Loucy (cell line): Measurements from ENCODE around the gene GALNT7.
A peak's percentile ranks its signal among the peaks of the same experiment; 100 is the strongest.

Experiments
- H2AFZ ChIP-seq: fragments of 200-600 bp; sonication (generic); 2 replicates; pipeline ENCODE4 v1.6.0; 2016; ENCODE audit warnings: antibody characterized with exemption, mild to moderate bottlenecking, low read length, moderate library complexity
- H3F3A ChIP-seq: fragments of 200-600 bp; 2 replicates; pipeline ENCODE4 v1.6.0; 2016; ENCODE audit warnings: antibody characterized with exemption, low read depth, mild to moderate bottlenecking
- H3K27me3 ChIP-seq: fragments of 200-600 bp; sonication (generic); 2 replicates; pipeline ENCODE4 v1.6.1; 2014; ENCODE audit warnings: low read length, mild to moderate bottlenecking; ENCODE audit not compliant: insufficient read depth, poor library complexity, severe bottlenecking
- H3K36me3 ChIP-seq: fragments of 200-600 bp; sonication (generic); 2 replicates; pipeline ENCODE4 v1.6.1; 2016; ENCODE audit warnings: low read length; ENCODE audit not compliant: insufficient read depth
- H3K4me1 ChIP-seq: fragments of 200-600 bp; sonication (generic); 2 replicates; pipeline ENCODE4 v1.5.1; 2014; ENCODE audit warnings: low read length, mild to moderate bottlenecking; ENCODE audit not compliant: insufficient read depth, poor library complexity, severe bottlenecking
- H3K4me2 ChIP-seq: fragments of 200-600 bp; sonication (generic); 2 replicates; pipeline ENCODE4 v1.6.0; 2014; ENCODE audit warnings: antibody characterized with exemption, low read length, low read depth, mild to moderate bottlenecking; ENCODE audit not compliant: poor library complexity, severe bottlenecking
- H3K4me3 ChIP-seq: fragments of 200-600 bp; sonication (generic); 2 replicates; pipeline ENCODE4 v1.5.1; 2014; ENCODE audit warnings: low read length, mild to moderate bottlenecking, mixed read lengths; ENCODE audit not compliant: poor library complexity, severe bottlenecking
- H3K79me2 ChIP-seq: fragments of 200-600 bp; sonication (generic); 2 replicates; pipeline ENCODE4 v1.6.1; 2014; ENCODE audit warnings: low read length; ENCODE audit not compliant: insufficient read depth
- H3K9ac ChIP-seq: fragments of 200-600 bp; sonication (generic); 2 replicates; pipeline ENCODE4 v1.6.0; 2014; ENCODE audit warnings: mild to moderate bottlenecking, low read depth, low read length, moderate library complexity; ENCODE audit not compliant: poor library complexity, severe bottlenecking
- H3K9me2 ChIP-seq: fragments of 200-600 bp; sonication (generic); replicated peaks from 2 replicates; pipeline ENCODE4 v1.6.1; 2016; ENCODE audit warnings: low read depth, low read length, mixed read lengths
- H3K9me3 ChIP-seq: fragments of 200-600 bp; sonication (generic); 2 replicates; pipeline ENCODE4 v1.6.1; 2014; ENCODE audit warnings: mild to moderate bottlenecking, antibody characterized with exemption, low read length, low read depth; ENCODE audit not compliant: insufficient read depth
- H4K20me1 ChIP-seq: fragments of 200-600 bp; sonication (generic); 2 replicates; pipeline ENCODE4 v1.6.0; 2014; ENCODE audit warnings: antibody characterized with exemption, low read length, mild to moderate bottlenecking; ENCODE audit not compliant: insufficient read depth, poor library complexity, severe bottlenecking
- CTCF ChIP-seq: fragments of 200-600 bp; sonication (generic); conservative IDR thresholded peaks from 2 replicates; pipeline ENCODE4 v1.5.1; 2014; ENCODE audit warnings: mild to moderate bottlenecking, antibody characterized with exemption, low read length
- EZH2phosphoT487 ChIP-seq: fragments of 200-600 bp; IDR thresholded peaks from 2 replicates; pipeline ENCODE4 v1.6.1; 2018; ENCODE audit warnings: antibody characterized with exemption, mild to moderate bottlenecking, moderate library complexity, borderline replicate concordance

Gene GALNT7

GRCh38 chr4:173226401-173226888, 57.8 kb downstream of the GALNT7 start:
- H3F3A ChIP-seq, result peaks cover 8% of the 10 kb centered on the region
- H3K27me3 ChIP-seq, result no peaks in the 10 kb centered on the region
- peaks cover 60% of the 10 kb centered on the region for H4K20me1 ChIP-seq
- H3K4me2 ChIP-seq, result no peak overlapping the region
- H3K9me3 ChIP-seq, result no peaks in the 10 kb centered on the region
- H3K9me2 ChIP-seq, result no peaks in the 10 kb centered on the region
- no peak for TF ChIP-seq EZH2phosphoT487
- TF ChIP-seq CTCF, result no peak
- H2AFZ ChIP-seq, result no peak overlapping the region
- no peak overlapping the region for H3K9ac ChIP-seq
- H3K79me2 ChIP-seq, result peaks cover 95% of the 10 kb centered on the region
- H3K4me3 ChIP-seq, result no peak overlapping the region
- H3K36me3 ChIP-seq, result peaks cover 9% of the 10 kb centered on the region; the same call in 1 of the 2 replicates
- H3K4me1 ChIP-seq, result peaks cover 44% of the 10 kb centered on the region

GRCh38 chr4:173227756-173228155, 59.1 kb downstream of the GALNT7 start:
- Histone ChIP-seq H3K4me2 (no peak overlapping the region), H2AFZ (no peak overlapping the region), H3K9ac (no peak overlapping the region), H3K9me2 (no peaks in the 10 kb centered on the region), H3K9me3 (no peaks in the 10 kb centered on the region), H3K27me3 (no peaks in the 10 kb centered on the region), H3F3A (peaks cover 8% of the 10 kb centered on the region), H3K4me3 (no peak overlapping the region), H3K4me1 (peaks cover 45% of the 10 kb centered on the region), H4K20me1 (peaks cover 59% of the 10 kb centered on the region), H3K79me2 (peaks cover 95% of the 10 kb centered on the region), H3K36me3 (peaks cover 13% of the 10 kb centered on the region; the same call in 1 of the 2 replicates)
- TF ChIP-seq EZH2phosphoT487, result no peak
- TF ChIP-seq CTCF, result no peak

GRCh38 chr4:173230062-173230461, 61.5 kb downstream of the GALNT7 start:
- peak overlapping the region; percentile 38 for H3K4me3 ChIP-seq
- H3K9me2 ChIP-seq, result no peaks in the 10 kb centered on the region
- no peak for TF ChIP-seq CTCF
- TF ChIP-seq EZH2phosphoT487, result no peak
- H3K36me3 ChIP-seq, result peaks cover 22% of the 10 kb centered on the region; the same call in 1 of the 2 replicates
- no peak overlapping the region for H2AFZ ChIP-seq
- peak overlapping the region; percentile 72 for H3K4me2 ChIP-seq
- H3K9ac ChIP-seq, result peak overlapping the region; percentile 43
- H3K9me3 ChIP-seq, result no peaks in the 10 kb centered on the region
- peaks cover 43% of the 10 kb centered on the region for H4K20me1 ChIP-seq
- H3K4me1 ChIP-seq, result peaks cover 42% of the 10 kb centered on the region
- peaks cover 98% of the 10 kb centered on the region for H3K79me2 ChIP-seq
- no peaks in the 10 kb centered on the region for H3K27me3 ChIP-seq
- peaks cover 8% of the 10 kb centered on the region for H3F3A ChIP-seq
